ENCODE results near the gene EEF1AKMT4.

The EEF1AKMT4 gene

DNA sequence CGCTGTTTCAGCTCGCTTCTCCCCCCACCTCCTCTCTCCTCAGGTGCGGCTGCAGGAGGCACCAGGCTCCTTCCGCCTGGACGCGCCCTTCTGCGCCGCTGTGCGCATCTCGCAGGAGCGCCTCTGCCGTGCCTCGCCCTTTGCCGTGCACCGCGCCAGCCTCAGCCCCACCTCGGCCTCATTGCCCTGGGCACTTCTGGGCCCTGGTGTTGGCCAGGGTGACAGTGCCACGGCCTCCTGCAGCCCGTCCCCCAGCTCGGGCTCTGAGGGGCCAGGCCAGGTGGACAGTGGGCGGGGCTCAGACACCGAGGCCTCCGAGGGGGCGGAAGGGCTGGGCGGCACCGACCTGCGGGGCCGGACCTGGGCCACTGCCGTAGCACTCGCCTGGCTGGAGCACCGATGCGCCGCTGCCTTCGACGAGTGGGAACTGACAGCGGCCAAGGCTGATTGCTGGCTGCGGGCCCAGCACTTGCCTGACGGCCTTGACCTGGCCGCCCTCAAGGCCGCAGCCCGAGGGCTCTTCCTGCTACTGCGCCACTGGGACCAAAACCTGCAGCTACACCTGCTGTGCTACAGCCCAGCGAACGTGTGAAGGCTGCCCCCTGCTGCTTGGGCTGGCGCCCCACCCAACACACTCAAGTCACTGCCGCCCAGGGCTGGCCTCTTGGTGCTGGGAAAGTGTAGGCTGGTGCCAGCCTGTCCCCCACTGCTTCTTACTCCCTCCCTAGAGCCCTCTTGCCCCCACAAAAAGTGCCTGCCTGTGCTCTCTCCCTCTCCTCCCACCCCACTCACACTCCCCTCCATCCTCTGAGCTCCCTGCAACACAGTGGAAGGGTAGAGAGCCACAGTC, 7.8 kb upstream of the EEF1AKMT4 start:
- H3K27ac ChIP-seq (ENCODE audit: low read depth, low read length): no peak overlapping the region

DNA sequence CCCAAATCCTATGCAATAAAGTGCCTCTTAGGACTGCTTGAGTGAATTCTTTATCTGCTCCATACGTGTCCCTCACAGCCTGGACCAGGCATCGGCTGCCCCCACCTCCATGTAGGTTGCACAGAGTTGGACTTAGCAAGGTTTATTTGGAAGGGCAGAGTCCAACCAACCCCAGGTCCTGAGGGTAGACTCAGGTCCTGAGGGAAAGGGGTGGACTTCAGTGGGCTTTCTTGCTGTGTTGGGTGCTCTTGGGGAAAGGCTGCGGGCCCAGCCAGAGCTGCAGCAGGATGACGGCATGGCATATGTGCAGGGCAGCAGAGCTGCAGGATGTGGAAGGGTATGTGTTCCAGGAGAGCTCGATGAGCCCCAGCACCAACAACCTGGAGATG, 7.2 kb upstream of the EEF1AKMT4 start:
- Histone ChIP-seq H3K4me1 (ENCODE audit: control insufficient read depth in 5 of 5, insufficient read depth in 5 of 5, low read length in 5 of 5) (peaks cover 0 to 9% (median 3%) of the 10 kb centered on the region in 5 donors), H3K36me3 (ENCODE audit: control insufficient read depth in 5 of 5, insufficient read depth in 5 of 5, low read length in 5 of 5) (peaks cover 3 to 41% (median 37%) of the 10 kb centered on the region in 5 donors), H3K27ac (ENCODE audit: low read depth, low read length) (no peak overlapping the region), H3K27me3 (ENCODE audit: control insufficient read depth in 5 of 5, insufficient read depth in 4 of 5, low read length in 5 of 5) (peaks cover 0 to 4% (median 2%) of the 10 kb centered on the region in 5 donors), H3K9ac (ENCODE audit: low read length in 5 of 5) (no peak overlapping the region), H3K9me3 (ENCODE audit: control insufficient read depth in 5 of 5, low read length in 5 of 5) (no peaks in the 10 kb centered on the region), H3K4me3 (ENCODE audit: low read depth in 1 of 5, low read length in 5 of 5) (no peak overlapping the region)

More for the DNA sequence above, 7.8 kb upstream of the EEF1AKMT4 start:
- H3K9ac ChIP-seq (ENCODE audit: low read length in 5 of 5): no peak overlapping the region
- no peak overlapping the region for H3K4me3 ChIP-seq (ENCODE audit: low read depth in 1 of 5, low read length in 5 of 5)
- H3K4me1 ChIP-seq (ENCODE audit: control insufficient read depth in 5 of 5, insufficient read depth in 5 of 5, low read length in 5 of 5): peaks cover 0 to 9% (median 3%) of the 10 kb centered on the region in 5 donors
- H3K27me3 ChIP-seq (ENCODE audit: control insufficient read depth in 5 of 5, insufficient read depth in 4 of 5, low read length in 5 of 5): peaks cover 3 to 7% (median 5%) of the 10 kb centered on the region in 5 donors
- peaks cover 3 to 41% (median 37%) of the 10 kb centered on the region in 5 donors for H3K36me3 ChIP-seq (ENCODE audit: control insufficient read depth in 5 of 5, insufficient read depth in 5 of 5, low read length in 5 of 5)
- no peaks in the 10 kb centered on the region for H3K9me3 ChIP-seq (ENCODE audit: control insufficient read depth in 5 of 5, low read length in 5 of 5)

DNA sequence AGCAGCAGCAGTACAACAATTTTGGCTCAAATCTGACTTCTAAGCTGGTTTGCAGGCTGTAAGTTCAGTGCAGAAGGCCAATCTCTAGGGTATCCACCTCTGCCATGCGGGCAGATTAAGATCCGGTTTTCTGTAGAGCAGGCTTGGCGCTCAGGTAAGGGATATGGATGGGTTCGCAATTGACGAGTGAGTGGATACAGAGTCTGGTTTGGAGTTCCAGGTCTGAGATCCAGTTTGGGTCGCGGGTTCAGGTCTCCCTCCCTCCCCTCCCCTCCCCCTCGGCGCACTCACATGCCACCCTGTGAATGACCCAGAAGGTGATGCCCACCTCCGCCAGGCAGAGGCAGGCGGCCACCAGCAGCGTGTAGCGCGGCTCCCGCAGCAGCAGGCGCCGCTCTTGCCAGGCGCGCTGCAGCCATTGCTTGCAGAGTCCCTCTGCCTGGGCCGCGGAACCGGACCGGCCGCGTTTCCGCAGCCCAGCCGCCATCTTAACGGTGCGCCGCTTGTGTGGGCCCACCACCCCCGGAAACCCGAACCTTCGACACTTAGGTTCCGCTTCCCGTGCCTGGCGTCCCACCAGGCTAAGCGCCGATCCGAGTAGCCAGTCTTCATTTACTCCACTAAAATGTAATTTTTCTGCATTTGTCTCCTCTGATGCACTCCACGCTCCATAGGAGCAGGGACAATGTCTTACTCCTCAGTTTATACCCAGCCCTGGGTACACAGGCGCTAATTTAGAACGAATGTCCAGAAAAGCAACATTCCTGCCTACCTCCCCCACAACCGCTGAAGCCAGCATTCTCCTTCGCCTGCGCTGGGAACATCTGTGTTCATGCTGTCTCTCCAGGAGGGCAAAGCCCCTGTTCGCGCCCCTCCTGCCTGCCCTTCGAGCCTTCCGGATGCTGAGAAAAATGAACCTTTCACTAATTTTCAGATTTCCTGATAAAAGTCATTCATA, 739 bp upstream of the EEF1AKMT4 start, which contains the start of gene ALG3:
TSS of gene ALG3 (minus strand) at position 509 of the 958 bp plus-strand sequence. CDS start at position 487, 22 bp downstream.
- Histone ChIP-seq H3K9ac (ENCODE audit: low read length in 5 of 5) (peak within 1 kb of the TSS; percentile 86 to 96 (median 94)), H3K4me3 (ENCODE audit: low read depth in 1 of 5, low read length in 5 of 5) (peak within 1 kb of the TSS; percentile 77 to 99 (median 97)), H3K36me3 (ENCODE audit: control insufficient read depth in 5 of 5, insufficient read depth in 5 of 5, low read length in 5 of 5) (peaks cover 0 to 20% (median 20%) of the 10 kb centered on the region in 5 donors), H3K27me3 (ENCODE audit: control insufficient read depth in 5 of 5, insufficient read depth in 4 of 5, low read length in 5 of 5) (no peaks in the 10 kb centered on the region), H3K9me3 (ENCODE audit: control insufficient read depth in 5 of 5, low read length in 5 of 5) (no peaks in the 10 kb centered on the region), H3K27ac (ENCODE audit: low read depth, low read length) (peak within 1 kb of the TSS; percentile 89), H3K4me1 (ENCODE audit: control insufficient read depth in 5 of 5, insufficient read depth in 5 of 5, low read length in 5 of 5) (peaks cover 4 to 27% (median 21%) of the 10 kb centered on the region in 5 donors)

DNA sequence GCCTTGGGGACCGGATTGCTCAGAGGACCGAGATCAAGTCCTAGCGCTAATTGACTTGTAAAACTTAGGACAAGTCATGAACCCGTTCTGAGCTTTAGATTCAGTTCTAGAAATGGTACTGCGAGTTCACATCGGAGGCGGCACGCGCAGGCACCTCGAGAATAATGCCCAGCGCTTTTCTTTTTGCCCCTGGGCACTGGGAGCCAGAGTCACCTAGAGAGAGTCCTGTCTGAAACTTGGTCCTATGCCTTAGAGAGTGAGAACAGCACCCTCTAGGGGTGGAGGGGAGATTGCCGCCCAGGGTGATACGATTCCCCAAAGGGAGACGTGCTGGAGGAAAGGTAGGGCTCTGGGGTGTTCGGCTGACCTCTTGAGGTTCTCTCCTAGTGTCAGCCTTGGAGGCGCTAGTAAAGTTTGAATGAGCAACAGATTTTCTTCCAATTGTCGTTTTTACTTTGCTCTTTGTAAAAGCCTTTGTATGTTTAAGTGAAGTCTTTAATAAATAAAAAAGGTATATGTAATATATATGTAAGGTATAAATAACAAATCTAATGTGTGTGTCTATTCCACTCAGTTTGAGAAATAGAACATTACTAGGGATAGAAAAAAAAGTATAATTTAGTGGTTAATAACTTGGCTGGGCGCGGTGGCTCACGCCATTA, 826 bp downstream of the EEF1AKMT4 start:
- Histone ChIP-seq H3K9ac (ENCODE audit: low read length in 5 of 5) (peak overlapping the region in 4 of 5 donors; percentile 84 to 94 (median 87)), H3K36me3 (ENCODE audit: control insufficient read depth in 5 of 5, insufficient read depth in 5 of 5, low read length in 5 of 5) (peaks cover 0 to 5% (median 4%) of the 10 kb centered on the region in 5 donors), H3K9me3 (ENCODE audit: control insufficient read depth in 5 of 5, low read length in 5 of 5) (no peaks in the 10 kb centered on the region), H3K27me3 (ENCODE audit: control insufficient read depth in 5 of 5, insufficient read depth in 4 of 5, low read length in 5 of 5) (no peaks in the 10 kb centered on the region), H3K4me3 (ENCODE audit: low read depth in 1 of 5, low read length in 5 of 5) (peak overlapping the region; percentile 77 to 98 (median 95)), H3K27ac (ENCODE audit: low read depth, low read length) (peak overlapping the region; percentile 89), H3K4me1 (ENCODE audit: control insufficient read depth in 5 of 5, insufficient read depth in 5 of 5, low read length in 5 of 5) (peaks cover 4 to 27% (median 21%) of the 10 kb centered on the region in 5 donors)

DNA sequence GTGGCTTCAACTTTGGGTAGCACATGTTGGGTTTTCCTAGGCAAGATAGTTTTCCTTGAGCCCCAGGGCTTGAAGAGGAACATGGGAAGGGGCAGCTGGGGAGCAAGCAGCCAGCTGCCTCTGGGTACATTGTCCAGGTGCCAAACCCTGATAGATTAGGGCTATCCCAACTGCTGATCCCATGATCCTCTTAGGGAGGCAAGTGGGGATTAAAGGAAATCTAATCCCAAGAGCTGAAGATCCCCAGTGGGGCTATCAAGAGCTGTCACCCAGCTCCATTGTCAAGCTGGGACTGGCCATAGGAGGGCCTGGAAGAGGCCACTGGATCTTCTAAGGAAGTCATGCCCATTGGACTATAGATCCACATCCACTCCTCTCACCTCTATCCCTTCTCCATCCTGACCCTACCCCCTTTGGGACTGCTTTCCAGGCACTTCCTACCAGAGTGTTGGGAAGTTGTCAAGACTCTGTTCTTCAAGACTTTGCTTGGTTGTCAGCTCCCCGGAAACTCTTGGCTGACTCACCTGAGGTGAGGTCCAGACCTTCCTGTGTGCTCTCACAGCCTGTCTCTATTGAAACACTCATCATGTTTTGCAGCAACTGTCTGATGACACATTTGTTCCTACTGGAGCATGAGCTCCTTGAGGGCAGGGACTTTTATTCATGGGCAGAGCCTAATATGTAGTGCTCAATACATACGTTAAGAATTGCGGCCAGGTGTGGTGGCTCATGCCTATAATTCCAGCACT, 6.0 kb downstream of the EEF1AKMT4 start:
- H3K27me3 ChIP-seq (ENCODE audit: control insufficient read depth in 5 of 5, insufficient read depth in 4 of 5, low read length in 5 of 5): peaks cover 9 to 18% (median 14%) of the 10 kb centered on the region in 5 donors
- peaks cover 0 to 9% (median 8%) of the 10 kb centered on the region in 5 donors for H3K4me1 ChIP-seq (ENCODE audit: control insufficient read depth in 5 of 5, insufficient read depth in 5 of 5, low read length in 5 of 5)
- H3K36me3 ChIP-seq (ENCODE audit: control insufficient read depth in 5 of 5, insufficient read depth in 5 of 5, low read length in 5 of 5): no peaks in the 10 kb centered on the region

DNA sequence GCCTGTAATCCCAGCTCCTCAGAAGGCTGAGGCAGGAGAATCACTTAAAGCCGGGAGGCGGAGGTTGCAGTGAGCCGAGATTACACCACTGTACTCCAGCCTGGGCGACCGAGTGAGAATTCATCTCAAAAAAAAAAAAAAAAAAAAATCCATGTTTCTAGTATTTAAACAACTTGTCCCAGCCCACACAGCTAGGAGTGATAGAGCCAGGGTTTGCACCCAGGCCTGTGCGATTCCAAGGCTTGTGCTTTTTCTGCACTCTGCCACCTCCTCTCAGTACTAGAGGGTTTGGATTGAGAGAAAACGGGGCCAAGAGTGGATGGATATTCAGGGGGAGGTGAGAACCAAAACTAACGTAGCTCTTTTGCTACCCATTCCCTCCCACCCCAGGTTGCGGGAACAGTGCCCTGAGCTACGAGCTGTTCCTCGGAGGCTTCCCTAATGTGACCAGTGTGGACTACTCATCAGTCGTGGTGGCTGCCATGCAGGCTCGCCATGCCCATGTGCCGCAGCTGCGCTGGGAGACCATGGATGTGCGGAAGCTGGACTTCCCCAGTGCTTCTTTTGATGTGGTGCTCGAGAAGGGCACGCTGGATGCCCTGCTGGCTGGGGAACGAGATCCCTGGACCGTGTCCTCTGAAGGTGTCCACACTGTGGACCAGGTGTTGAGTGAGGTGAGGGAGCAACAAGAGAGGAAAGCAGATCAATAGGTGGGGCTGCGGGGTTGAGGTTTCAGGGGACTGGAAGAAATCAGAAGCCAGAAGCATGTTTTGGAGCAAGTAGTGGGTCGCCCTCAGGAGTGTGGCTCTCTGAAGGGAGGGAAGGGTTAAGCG, 7.8 kb downstream of the EEF1AKMT4 start:
- no peaks in the 10 kb centered on the region for H3K9me3 ChIP-seq (ENCODE audit: control insufficient read depth in 5 of 5, low read length in 5 of 5)
- no peaks in the 10 kb centered on the region for H3K36me3 ChIP-seq (ENCODE audit: control insufficient read depth in 5 of 5, insufficient read depth in 5 of 5, low read length in 5 of 5)
- no peak overlapping the region for H3K27ac ChIP-seq (ENCODE audit: low read depth, low read length)
- peaks cover 17 to 31% (median 24%) of the 10 kb centered on the region in 5 donors for H3K27me3 ChIP-seq (ENCODE audit: control insufficient read depth in 5 of 5, insufficient read depth in 4 of 5, low read length in 5 of 5)
- no peak overlapping the region for H3K9ac ChIP-seq (ENCODE audit: low read length in 5 of 5)
- H3K4me3 ChIP-seq (ENCODE audit: low read depth in 1 of 5, low read length in 5 of 5): no peak overlapping the region
- peaks cover 2 to 23% (median 21%) of the 10 kb centered on the region in 5 donors for H3K4me1 ChIP-seq (ENCODE audit: control insufficient read depth in 5 of 5, insufficient read depth in 5 of 5, low read length in 5 of 5)

More for the DNA sequence above, 6.0 kb downstream of the EEF1AKMT4 start:
- H3K4me3 ChIP-seq (ENCODE audit: low read depth in 1 of 5, low read length in 5 of 5): no peak overlapping the region
- no peak overlapping the region for H3K9ac ChIP-seq (ENCODE audit: low read length in 5 of 5)
- H3K9me3 ChIP-seq (ENCODE audit: control insufficient read depth in 5 of 5, low read length in 5 of 5): no peaks in the 10 kb centered on the region
- H3K27ac ChIP-seq (ENCODE audit: low read depth, low read length): no peak overlapping the region

DNA sequence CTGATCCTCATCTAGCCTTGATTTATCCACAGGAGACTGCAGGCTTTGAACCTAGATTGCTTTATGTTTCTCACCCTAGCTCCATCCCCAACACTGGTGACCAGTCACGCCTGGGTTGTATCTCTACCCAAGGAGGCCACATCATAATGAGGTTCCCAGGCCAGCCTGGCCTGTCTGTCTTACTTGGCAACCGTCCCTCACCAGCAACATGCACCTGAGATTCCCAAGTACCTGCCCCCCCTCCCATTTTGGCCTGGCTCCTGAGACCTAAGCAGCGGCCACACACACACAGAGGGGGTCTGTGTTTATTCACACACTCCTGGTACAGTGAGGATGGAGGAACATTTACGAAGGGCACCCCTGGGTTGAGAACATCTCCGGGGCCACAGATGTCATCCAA, 9.5 kb downstream of the EEF1AKMT4 start:
- Histone ChIP-seq H3K9me3 (ENCODE audit: control insufficient read depth in 5 of 5, low read length in 5 of 5) (no peaks in the 10 kb centered on the region), H3K4me3 (ENCODE audit: low read depth in 1 of 5, low read length in 5 of 5) (no peak overlapping the region), H3K36me3 (ENCODE audit: control insufficient read depth in 5 of 5, insufficient read depth in 5 of 5, low read length in 5 of 5) (no peaks in the 10 kb centered on the region), H3K27me3 (ENCODE audit: control insufficient read depth in 5 of 5, insufficient read depth in 4 of 5, low read length in 5 of 5) (peaks cover 23 to 41% (median 32%) of the 10 kb centered on the region in 5 donors), H3K27ac (ENCODE audit: low read depth, low read length) (no peak overlapping the region), H3K4me1 (ENCODE audit: control insufficient read depth in 5 of 5, insufficient read depth in 5 of 5, low read length in 5 of 5) (peaks cover 2 to 29% (median 22%) of the 10 kb centered on the region in 5 donors), H3K9ac (ENCODE audit: low read length in 5 of 5) (no peak overlapping the region)

DNA sequence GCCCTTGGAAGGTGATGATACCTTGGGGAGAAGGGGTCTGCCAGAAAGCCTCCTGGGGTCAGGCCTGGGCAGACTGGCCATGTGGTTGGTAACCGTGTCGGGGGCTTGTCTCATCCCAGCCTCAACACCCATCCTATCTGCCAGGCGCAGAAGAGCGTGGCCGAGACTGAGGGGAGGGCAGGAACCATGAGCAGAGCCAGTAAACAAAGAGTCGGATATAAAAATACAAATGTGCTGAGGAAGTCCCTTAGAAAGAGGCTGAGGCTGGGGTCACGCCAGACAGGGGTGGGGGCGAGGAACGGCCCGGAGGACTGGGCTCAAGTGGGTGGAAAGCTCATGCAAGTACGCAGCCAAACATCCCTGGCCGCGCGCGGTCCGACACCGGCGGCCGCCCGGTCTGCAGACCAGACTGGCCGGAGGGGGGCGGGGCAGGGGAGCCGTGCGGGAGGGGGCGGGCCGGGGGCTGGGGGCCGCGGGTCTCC, 10.0 kb downstream of the EEF1AKMT4 start:
- peaks cover 23 to 43% (median 32%) of the 10 kb centered on the region in 5 donors for H3K27me3 ChIP-seq (ENCODE audit: control insufficient read depth in 5 of 5, insufficient read depth in 4 of 5, low read length in 5 of 5)
- no peaks in the 10 kb centered on the region for H3K9me3 ChIP-seq (ENCODE audit: control insufficient read depth in 5 of 5, low read length in 5 of 5)
- no peak overlapping the region for H3K4me3 ChIP-seq (ENCODE audit: low read depth in 1 of 5, low read length in 5 of 5)
- H3K36me3 ChIP-seq (ENCODE audit: control insufficient read depth in 5 of 5, insufficient read depth in 5 of 5, low read length in 5 of 5): no peaks in the 10 kb centered on the region
- no peak overlapping the region for H3K27ac ChIP-seq (ENCODE audit: low read depth, low read length)
- peaks cover 2 to 29% (median 22%) of the 10 kb centered on the region in 5 donors for H3K4me1 ChIP-seq (ENCODE audit: control insufficient read depth in 5 of 5, insufficient read depth in 5 of 5, low read length in 5 of 5)
- no peak overlapping the region for H3K9ac ChIP-seq (ENCODE audit: low read length in 5 of 5)

Measured in subcutaneous abdominal adipose tissue (tissue), 5 donors.